ENCODE data around the gene BATF2.

GRCh38 chr11:64998690-64999431 is 2.1 kb upstream of the BATF2 start:
- no peak for TF ChIP-seq POLR2AphosphoS5 (IDR thresholded peaks at IDR 0.05; ENCODE audit: low read depth)
- no peak for TF ChIP-seq CTCF (IDR thresholded peaks at IDR 0.05; ENCODE audit: insufficient read depth, low read length)
- TF ChIP-seq SPI1 (IDR thresholded peaks at IDR 0.05; ENCODE audit: borderline replicate concordance, low read depth): no peak
- TF ChIP-seq GABPA (IDR thresholded peaks at IDR 0.05; ENCODE audit: low read depth): no peak
- no peak for TF ChIP-seq REST (IDR thresholded peaks at IDR 0.05; ENCODE audit: insufficient replicate concordance, low read depth)
